GM19328 (cell line): ENCODE measurements around the gene MGLL.

ENCODE experiments used
- ATAC-seq: cut with Tn5 transposase; IDR thresholded peaks from one replicate; pipeline ENCODE4 v1.9.1; 2021; ENCODE audit warnings: mild to moderate bottlenecking, moderate library complexity; ENCODE audit not compliant: unreplicated experiment

MGLL gene

GRCh38 chr3:127743351-127744252 is 78.7 kb downstream of the MGLL start:
- no peak for ATAC-seq

GRCh38 chr3:127742580-127742979 is 79.7 kb downstream of the MGLL start:
- ATAC-seq = no peak

DNA sequence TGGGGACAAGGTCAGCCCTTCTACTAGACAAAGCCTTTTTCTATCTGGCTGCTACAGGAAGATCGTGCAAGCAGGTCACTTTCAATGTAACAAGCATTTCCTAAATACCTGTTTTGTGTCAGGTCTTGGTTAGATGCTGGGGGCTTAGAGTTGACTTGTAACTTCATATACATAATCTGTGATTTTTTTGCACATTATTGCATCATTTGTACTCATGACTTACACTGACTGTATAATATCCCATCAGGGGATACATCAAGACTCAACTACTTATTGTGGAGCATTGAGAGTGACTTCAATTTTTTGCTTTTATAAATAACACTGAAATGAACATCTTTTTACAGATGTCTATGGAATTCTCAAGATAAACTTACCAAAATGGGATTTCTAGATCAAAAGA is 80.6 kb downstream of the MGLL start:
- no peak for ATAC-seq

DNA sequence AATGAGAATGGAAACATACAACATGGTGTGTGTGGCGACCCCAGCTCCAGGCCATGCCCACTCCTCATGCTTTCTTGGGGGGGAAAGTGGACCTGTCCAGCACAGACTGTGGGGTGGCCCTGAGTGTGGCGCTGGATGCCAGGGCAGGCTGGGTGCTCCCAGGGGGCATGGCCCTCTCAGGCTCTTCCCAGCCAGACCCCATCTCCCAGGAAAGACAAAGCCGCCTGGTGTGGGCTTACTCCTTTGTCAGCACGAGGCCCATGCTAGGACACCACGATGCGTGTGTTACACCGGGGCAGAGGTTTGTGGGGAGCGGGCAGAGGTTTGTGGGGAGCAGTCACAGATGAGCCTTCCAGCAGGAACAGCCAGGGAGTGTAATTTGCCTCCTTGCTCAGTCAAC is 81.1 kb downstream of the MGLL start:
- no peak for ATAC-seq

GRCh38 chr3:127740136-127740915 is 82.0 kb downstream of the MGLL start:
- no peak for ATAC-seq

- no peak for ATAC-seq
These were observed 82.8 kb downstream of the MGLL start for GRCh38 chr3:127739347-127740135.

DNA sequence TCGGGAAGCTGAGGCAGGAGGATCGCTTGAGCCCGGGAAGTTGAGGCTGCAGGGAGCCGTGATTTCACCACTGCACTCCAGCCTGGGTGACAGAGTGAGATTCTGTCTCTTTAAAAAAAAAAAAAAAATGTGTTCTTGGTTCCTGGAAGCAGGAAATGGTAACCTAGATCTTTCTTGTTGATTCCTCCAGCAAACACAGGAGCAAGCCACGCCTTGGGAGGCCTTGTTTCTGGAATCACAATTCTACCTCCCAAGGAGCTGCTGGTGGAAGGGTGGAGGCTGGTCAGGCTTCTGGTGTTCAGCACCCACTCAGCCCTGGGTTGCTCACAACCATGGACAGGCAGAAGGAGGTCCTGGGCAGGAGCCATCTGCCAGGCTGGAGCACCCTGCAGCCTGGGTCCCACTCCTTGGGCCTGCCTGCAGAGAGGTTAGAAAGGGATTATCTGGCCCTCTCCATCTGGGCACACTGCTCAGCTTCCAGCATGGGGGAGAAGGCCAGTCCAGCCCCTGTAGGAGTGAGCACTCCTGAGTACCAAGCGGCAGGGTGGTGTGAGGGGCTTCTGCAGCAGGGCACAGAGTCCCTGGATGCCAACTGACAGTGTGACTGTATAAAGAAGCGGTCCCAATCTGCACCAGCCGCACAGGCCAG is 84.0 kb downstream of the MGLL start:
- ATAC-seq = no peak

GRCh38 chr3:127736801-127737539 is 85.3 kb downstream of the MGLL start:
- ATAC-seq = no peak

GRCh38 chr3:127735767-127736693 is 86.3 kb downstream of the MGLL start:
- ATAC-seq = no peak

- ATAC-seq = no peak
These were observed 87.4 kb downstream of the MGLL start for GRCh38 chr3:127734754-127735473.

DNA sequence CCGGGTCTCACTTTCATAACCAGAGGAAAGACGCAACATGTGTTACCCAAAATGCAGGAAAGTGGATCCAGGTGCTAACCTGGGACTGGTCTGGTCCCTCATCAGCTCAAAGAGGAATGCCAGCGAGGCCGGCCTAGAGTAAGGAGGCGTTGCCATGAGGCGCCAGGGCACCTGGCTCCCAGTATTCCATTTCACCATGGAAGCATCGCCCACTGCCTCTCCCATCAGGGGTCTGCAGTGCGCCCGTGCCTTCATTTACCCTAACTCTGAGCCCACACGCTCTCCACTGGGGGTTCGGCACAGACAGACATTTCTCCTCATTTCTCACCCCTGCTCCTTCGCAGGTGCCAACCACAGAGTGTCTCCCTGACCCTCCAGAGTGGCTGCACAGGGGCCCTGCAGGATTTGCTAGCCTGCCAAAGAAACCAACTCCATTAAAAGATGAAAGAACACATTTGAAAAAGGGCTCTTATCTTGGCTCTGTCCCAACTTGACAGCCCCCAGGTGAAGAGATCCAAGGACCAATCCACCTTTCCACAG is 88.1 kb downstream of the MGLL start:
- no peak for ATAC-seq

GRCh38 chr3:127733781-127734180 is 88.5 kb downstream of the MGLL start:
- ATAC-seq = no peak

- ATAC-seq = no peak
These were observed 89.4 kb downstream of the MGLL start for GRCh38 chr3:127732879-127733350.

DNA sequence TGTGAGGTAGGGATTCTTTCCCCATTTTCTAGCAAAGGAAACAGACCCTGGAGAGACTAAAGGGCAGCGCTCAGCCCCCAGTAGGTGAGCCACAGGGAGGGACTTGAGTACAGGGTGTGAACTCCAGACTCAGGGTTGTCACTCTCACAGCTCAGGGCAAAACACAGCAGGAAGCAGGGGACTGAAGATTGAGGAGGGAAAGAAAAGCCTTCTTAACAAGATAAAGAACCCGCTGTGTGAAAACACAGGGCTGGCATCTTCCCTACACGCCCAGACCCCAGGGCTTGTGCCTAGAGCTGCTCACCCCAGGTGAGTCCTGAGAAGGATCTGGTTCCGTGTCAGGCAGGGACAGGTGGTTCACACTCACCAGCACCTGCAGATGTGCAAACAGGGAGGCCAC is 90.0 kb downstream of the MGLL start:
- ATAC-seq = no peak

DNA sequence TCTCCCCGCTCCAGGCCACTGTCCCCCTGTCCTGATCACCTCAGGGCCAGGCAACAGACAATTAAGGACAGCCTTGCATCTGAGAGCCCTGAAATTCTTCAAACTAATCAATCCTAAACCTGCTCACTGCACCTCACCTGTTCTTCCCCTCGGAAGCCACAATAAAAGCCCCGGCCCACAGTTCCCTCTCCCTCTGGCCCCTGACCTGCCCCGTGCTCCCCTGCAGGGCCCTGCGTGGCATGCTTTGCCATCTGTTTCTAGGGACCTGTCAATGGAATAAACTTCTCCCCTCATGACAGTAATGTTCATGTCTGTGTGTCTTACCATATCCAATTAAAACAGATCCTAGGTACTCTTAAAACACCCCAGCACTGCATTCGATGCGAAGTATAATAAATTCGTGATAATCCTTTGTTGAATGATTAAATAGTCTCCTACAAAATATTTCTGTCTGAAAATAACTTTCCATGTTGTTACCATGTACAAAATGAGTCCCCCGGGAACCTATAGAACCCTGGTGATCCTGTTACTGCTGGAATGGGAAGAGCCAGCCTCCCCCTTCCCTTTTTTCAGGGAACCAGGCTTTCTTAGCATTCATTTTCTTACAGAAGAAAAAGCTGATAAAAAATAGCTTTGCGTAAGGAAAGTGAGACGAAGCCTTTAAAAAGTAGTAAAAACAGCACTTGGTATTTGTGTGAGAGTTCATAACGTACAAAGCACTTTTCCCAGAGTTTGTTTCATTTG is 90.6 kb downstream of the MGLL start:
- no peak for ATAC-seq

DNA sequence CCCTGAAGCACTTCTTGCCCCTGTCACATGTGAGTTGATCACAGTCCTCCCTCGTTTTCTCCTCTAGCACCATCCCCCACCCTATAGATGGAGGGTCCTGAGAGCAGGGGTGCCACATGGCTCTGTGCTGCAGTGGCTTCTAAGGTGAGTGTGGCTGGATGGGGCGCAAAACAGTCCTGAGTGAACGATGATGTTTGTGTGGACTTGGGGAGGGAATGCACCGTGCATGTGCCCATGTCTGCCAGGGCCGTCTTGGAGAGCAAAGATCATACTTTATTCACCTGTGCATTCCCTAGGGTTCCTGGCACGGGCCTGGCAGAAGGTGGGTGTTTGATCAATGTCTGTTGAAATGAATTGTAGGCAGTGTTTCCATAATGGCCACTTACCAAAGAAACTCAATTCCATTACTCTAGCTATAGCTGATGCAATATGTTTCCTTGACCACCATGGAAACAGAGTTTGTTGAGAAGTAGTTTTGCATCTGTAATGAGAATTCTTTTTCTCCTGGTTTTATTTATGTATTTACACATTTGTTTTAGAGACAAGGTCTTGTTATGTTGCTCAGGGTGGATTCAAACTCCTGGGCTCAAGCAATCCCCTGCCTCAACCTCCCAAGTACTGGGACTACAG is 91.5 kb downstream of the MGLL start:
- no peak for ATAC-seq

- ATAC-seq = no peak
These were observed 92.1 kb downstream of the MGLL start for GRCh38 chr3:127730171-127730570.
